ENCODE measurements around the gene CYP46A1.

DNA sequence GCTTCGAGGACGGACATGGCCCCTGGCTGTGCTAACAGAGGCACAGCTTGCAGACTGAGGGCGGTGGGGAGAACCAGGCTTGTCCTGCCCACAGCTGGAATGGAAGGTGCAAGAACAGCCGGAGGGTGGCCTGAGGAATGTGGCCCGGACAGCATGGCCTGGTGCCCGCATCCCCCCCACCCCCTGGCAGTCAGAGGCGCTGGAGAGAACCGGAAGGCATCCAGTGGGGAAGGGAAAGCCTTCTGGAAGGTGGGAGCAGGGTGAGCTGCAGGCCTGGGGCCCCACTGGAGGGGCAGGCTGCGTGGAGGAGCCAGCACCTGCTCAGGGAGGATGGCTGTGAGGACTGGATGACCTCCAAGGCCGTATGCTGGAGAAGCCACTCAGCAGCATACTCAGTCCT, 8.1 kb upstream of the CYP46A1 start:
- no peak for TF ChIP-seq POLR2AphosphoS5 (IDR thresholded peaks at IDR 0.05; ENCODE audit: low read depth, low read length)
- TF ChIP-seq TAF1 (IDR thresholded peaks at IDR 0.05; ENCODE audit: borderline replicate concordance, insufficient read depth, low read length): no peak
